ENCODE data around the gene RAB7A.
"Not testable (repeated sequence)": the region's sequence is repeated elsewhere in the genome, so short reads cannot be mapped to it uniquely, and the experiment has no call there.

Gene RAB7A

GRCh38 chr3:128710816-128711433, 15.1 kb upstream of the RAB7A start:
- no peak for DNase-seq (ENCODE audit: low read depth)

DNA sequence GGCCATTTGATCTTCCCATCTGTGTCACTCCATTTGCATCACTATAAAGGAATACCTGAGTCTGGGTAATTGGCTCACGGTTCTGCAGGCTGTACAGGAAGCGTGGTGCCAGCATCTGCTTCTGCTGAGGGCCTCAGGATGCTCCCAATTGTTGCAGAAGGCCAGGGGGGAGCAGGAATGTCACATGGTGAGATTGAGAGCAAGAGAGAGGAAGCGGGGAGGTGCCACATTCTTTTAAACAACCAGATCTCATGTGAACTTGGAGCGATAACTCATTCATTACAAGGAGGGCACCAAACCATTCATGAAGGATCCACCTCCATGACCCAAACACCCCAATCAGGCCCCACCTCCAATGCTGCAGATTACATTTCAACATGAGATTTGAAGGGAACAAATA, 13.1 kb upstream of the RAB7A start:
- no peak for DNase-seq (ENCODE audit: low read depth)

DNA sequence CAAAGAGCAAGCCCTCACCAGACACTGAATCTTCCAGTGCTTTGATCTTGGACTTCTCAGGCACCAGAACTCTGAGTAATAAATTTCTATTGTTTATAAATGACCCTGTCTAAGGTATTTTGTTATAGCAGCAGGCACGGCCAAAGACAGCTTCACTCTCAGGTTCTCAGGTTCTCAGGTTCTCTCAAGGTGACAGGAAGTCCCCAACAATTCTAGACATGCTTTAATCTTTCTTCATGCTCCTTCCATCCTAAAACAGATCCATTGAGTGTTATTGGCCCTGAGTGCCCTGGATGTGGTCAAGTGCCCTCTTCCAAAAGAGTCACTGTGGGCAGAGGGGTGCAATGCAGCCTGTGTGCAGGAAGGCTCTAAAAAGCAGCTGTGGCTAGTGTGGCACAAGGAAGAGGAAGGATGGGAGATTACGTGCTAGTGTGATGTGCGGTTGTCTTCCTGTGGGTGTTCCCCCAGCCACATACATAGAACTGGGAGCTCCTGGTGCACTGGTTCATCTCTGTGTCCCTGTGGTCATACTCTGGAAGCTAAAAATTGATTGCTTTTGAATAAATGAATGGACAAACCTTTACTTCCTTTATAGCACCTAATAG, 11.0 kb upstream of the RAB7A start:
- DNase-seq (ENCODE audit: low read depth): no peak

- DNase-seq (ENCODE audit: low read depth): not testable (repeated sequence)
These were observed 7.1 kb upstream of the RAB7A start for GRCh38 chr3:128718892-128719291.

DNA sequence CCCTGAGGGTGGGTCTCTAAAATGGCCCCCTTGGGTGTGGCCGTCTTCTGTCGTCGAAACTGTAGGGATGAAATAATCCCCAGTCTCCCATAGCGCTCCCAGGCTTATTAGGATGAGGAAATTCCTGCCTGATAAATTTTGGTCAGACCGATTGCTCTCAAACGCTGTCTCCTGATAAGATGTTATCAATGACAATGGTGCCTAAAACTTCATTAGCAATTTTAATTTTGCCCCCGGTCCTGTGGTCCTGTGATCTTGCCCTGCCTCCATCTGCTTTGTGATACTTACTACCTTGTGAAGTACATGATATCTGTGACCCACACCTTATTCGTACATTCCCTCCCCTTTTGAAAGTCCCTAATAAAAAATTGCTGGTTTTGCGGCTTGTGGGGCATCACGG, 5.1 kb upstream of the RAB7A start:
- no peak for DNase-seq (ENCODE audit: low read depth)

GRCh38 chr3:128723477-128723876, 2.5 kb upstream of the RAB7A start:
- no peak for DNase-seq (ENCODE audit: low read depth)

DNA sequence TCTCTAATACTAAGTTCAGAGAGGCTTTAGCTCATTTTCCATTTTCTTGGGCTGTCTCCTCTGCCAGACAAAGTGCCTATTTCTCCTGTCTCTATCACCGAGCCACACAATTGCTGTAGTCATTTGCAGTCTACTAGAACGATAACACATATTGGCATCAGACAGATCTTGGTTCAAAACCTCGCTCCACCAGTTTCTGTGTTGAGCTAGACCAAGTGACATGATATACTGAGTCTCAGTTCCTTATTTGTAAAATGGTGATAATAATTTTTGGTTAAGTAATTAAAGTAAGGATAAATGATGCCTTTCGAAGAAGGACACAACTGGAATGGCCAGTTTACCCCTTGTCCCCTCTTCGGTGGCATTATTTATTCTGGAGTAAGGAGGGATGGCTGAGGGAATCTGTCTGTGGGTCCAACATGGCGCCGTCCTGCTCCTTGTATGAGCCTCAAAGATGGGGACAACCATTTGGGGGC, 398 bp upstream of the RAB7A start:
- no peak for DNase-seq (ENCODE audit: low read depth)

- DNase-seq (ENCODE audit: low read depth): no peak
These were observed 1.1 kb downstream of the RAB7A start for GRCh38 chr3:128727059-128727458.

DNA sequence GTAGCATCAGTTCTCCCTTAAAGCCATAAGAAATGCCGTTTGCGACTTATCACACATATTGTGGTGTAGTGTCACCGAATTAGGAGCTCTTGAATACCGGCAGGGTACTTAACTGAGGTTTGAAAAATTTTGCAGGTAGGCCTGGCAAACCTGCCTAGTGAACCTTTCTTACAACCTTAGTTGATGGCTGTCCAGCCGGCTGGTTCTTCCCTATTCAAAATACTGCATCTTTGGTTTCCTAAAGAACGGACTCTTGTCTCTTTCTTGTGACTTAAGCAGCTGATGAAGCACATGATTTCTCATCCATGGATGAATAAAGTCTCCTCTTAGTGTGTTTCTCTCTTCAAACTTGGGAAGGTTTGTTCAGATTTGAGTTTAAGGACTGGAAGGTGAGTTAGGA, 1.5 kb downstream of the RAB7A start:
- no peak for DNase-seq (ENCODE audit: low read depth)

- no peak for DNase-seq (ENCODE audit: low read depth)
These were observed 2.0 kb downstream of the RAB7A start for GRCh38 chr3:128727996-128728395.

- DNase-seq (ENCODE audit: low read depth): not testable (repeated sequence)
These were observed 2.5 kb downstream of the RAB7A start for GRCh38 chr3:128728521-128728920.

DNA sequence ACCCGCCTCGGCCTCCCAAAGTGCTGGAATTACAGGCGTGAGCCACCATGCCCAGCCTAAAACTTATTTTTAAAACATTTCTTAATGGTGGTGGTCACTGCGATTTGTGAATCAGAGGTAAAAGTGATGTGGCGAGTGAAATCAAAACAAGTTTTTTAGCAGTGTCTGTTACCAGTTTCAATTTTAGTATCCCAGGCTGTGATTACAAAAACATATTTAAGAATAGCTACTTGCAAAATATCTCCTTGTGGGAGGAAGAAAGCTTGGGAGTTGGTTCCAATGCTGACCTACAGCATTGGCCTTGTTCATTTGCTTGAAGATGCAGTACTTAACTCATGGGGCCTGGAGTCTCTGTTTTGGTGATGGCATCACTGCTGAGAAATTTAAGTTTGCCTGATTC, 4.5 kb downstream of the RAB7A start:
- DNase-seq (ENCODE audit: low read depth): no peak

- DNase-seq (ENCODE audit: low read depth): no peak
These were observed 8.7 kb downstream of the RAB7A start for GRCh38 chr3:128734523-128735189.

GRCh38 chr3:128735287-128735686, 9.3 kb downstream of the RAB7A start:
- DNase-seq (ENCODE audit: low read depth): no peak

GRCh38 chr3:128735884-128736283, 9.9 kb downstream of the RAB7A start:
- DNase-seq (ENCODE audit: low read depth): no peak

GRCh38 chr3:128736601-128737000, 10.6 kb downstream of the RAB7A start:
- no peak for DNase-seq (ENCODE audit: low read depth)

- DNase-seq (ENCODE audit: low read depth): no peak
These were observed 14.6 kb downstream of the RAB7A start for GRCh38 chr3:128740621-128741020.

- no peak for DNase-seq (ENCODE audit: low read depth)
These were observed 17.0 kb downstream of the RAB7A start for GRCh38 chr3:128742821-128743594.

- no peak for DNase-seq (ENCODE audit: low read depth)
These were observed 19.8 kb downstream of the RAB7A start for GRCh38 chr3:128745742-128746141.

DNA sequence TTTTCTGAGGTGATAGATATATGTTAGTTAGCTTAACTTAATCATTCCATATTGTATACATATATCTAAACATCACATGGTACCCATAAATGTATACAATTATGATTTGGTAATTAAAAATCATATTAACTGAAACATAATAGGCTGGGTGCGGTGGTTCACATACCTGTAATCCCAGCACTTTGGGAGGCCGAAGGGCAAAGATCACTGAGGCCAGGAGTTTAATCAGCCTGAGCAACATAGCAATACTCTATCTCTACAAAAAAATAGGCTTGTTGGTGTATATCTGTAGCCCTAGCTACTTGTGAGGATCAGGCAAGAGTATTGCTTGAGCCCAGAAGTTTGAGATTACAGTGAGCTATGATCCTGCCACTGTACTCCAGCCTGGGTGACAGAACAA, 20.9 kb downstream of the RAB7A start:
- DNase-seq (ENCODE audit: low read depth): no peak

DNA sequence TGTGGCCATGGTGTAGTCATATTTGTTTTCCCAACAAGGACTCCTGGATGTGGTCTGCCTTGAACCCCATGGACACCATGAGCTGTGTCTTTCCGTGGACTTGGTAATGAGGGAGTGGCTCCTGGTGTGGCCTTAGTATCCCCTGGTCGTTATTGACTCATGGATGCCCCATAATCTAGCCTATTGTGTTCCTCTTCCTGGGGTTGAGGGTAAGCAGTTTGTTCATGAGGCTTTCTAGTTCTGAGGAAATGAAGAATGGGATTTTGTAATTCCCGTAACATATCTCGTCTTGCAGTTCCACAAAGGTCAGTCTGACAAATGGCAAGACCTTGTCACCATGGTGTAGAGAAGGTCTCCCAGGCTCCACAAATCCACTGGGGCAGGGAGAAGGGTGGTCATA, 22.6 kb downstream of the RAB7A start:
- DNase-seq (ENCODE audit: low read depth): no peak

DNA sequence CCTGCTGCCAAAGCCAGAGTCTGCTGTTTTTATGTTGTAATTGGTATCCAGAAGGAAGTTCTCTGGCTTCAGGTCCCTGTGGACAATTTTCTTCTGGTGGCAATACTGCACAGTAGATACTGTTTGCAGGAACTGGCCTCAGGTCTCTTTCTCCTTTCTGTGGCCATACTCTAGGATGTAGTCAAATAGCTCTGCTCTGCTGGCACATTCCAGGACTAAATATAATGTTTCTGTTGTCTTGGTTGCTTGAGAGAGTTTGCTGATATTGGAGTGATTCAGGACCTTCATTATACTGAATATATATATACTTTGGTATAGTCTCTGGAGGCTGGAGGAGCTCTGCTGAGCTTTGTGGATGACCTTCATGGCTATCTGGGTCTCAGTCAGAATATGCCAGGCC, 23.1 kb downstream of the RAB7A start:
- no peak for DNase-seq (ENCODE audit: low read depth)

GRCh38 chr3:128749561-128749960, 23.6 kb downstream of the RAB7A start:
- not testable (repeated sequence) for DNase-seq (ENCODE audit: low read depth)

Measured in GM04503 (cell line).